HG03139 (cell line): ENCODE data around the gene ERMAP.
"Not testable (repeated sequence)": the region's sequence is repeated elsewhere in the genome, so short reads cannot be mapped to it uniquely, and the experiment has no call there.

Experiments
- ATAC-seq: cut with Tn5 transposase; IDR thresholded peaks from one replicate; pipeline ENCODE4 v1.9.1; 2021; ENCODE audit not compliant: unreplicated experiment

The ERMAP gene

DNA sequence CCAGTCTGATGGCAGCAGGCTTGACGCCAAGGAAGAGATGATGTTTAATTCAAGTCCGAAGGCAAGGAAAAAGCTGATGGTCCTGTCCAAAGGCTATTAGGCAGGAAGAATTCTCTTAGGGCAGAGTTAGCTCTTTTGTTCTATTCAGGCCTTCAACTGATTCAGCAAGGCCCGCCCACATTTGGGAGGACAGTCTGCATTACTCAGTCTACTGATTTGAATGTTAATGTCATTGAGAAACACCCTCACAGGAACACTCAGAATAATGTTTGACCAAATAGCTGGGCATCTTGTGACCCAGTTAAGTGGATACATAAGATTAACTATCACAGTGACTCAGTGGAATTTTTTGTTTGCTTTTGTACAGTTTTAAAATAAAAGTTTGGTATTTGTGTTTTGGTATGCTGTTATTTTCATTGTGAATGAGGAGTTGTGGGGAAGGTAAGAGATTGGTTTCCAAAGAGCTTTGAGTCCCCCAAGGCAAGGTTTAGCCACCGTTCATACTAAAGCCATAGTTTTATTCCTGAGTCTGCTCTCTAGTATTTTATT, 27.7 kb downstream of the ERMAP start:
- ATAC-seq = no peak

DNA sequence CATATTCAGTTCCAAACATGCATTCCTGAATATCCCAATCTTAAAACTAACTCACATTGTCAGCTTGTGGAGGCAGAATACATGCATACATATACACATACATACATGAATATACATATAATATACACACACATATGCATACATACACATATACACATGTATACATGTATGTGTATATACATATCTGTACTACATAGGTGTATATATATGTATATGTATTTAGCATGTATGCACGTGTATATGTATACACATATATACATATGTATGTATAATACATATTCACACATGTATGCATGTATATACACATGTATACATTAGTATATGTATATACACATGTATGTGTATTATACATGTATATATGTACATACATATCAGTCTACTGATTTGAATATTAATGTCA, 28.3 kb downstream of the ERMAP start:
- no peak for ATAC-seq

DNA sequence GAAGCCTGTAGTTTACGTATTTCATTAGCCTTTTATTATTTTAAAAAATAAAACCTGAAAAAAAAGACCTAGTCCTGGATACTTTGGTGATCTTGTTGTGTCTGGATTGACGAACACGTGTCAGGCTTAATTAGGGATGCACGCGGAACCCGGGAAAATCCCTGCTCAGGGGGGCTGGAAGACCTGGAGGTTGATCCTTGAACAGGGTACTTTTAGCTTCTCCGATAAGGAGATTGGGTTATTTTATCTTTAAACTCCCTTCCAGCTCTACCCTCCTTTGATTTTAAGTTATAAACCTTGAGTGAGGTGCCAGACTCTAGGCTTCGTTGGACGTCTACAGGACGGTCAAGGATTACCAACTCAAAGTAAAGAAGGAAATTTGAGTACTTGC, 28.9 kb downstream of the ERMAP start:
- peak; percentile 12 for ATAC-seq

DNA sequence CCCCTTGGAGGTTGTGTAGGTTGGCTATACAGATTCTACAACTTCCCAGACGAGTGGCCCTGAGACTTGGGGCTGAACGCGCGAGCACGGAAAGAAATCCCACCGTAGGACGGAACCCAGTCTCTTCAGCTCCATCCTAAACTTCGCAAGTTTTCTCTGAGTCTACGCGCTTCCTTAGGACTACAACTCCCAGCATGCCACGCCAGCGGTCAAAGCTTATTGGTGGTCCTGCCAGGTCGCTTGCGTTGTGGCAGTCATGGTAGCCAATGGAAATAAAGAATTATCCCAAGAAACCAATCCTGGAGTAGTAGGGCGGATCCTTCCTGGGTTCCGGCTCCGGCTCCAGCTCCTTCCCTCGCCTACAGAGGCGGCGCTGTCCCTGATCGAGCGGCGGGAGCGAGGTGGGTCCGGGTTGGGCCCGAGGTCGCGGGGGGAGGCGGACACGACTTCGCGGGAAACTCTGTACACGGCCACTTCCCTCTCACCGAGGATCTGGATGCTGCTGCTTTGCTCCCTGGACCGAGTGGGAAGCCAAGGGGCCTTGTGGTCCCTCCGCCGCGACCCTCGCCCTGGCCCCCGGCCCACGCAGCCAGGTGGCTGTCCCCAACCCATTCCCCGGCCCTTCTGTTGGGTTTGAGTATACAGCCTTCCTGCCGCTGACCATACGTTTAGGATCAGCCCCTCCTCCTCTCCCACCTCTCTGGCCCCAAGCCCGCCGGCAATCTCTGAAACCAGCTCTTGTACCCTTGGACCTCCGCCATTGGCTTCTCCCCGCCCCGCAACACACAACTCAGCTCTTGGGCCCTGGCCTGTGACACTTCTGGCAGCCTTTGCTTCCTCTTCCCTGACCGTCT, 29.6 kb downstream of the ERMAP start, which contains the start of gene ZNF691:
Gene ZNF691 (plus strand): TSS at position 357 of the 854 bp plus-strand sequence. CDS start 3,046 bp downstream, outside the sequence.
- peak; percentile 84 for ATAC-seq

DNA sequence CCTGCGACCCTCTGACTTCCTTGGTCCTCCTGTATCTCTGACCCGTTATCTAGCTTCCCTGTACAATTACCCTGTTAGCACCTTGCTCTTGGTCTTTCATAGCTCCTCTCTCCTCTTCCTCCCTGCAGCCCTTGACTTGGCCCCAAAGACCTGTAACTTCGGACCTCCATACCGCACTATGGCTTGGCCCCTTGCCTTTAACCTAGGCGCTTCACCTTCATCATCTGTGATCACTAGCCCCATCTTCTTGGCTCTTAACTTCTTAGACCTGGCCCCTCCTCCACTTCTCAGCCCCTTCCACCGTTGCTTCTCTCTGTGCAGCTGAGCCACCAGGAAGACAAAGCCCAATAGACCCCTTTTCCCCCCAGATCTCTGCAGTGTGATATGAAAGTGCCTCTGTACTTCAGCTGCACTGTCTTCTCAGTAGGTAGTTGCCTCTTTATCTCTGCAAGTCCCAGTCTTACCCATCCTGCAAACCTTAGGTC, 30.2 kb downstream of the ERMAP start:
- no peak for ATAC-seq

DNA sequence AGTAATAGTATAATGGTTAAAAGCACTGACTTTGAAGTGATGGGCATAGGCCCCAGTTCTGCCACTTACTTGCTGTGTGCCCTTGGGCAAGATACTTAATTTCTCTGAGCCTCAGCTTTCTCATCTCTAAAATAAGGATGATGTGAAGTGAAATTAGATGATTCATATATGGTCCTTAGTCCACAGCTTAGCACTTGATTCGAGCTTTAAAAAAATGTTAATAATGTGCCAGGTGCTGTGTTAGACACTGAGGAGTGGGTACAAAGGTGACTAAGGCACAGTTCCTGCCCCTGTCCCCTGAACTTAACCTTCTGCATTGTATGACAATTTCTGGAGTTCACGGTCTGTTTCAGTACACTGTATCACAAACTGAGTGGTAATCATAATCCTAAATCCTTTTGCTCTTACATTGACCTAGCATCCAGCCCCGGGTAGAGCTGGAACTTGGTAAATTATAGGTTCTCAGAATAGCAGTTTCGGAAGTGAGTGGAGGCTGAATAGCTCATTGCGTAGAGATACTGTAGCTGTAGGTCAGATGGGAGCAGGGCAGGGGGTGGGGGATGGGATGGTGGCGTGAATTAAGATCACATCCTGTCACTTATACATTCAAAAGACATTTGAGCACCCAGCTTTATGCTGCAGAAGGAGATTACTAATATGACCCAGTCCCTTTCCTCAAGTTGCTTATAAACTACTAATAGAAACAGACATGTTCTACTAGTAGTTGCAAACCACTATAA, 31.0 kb downstream of the ERMAP start:
- ATAC-seq = no peak

DNA sequence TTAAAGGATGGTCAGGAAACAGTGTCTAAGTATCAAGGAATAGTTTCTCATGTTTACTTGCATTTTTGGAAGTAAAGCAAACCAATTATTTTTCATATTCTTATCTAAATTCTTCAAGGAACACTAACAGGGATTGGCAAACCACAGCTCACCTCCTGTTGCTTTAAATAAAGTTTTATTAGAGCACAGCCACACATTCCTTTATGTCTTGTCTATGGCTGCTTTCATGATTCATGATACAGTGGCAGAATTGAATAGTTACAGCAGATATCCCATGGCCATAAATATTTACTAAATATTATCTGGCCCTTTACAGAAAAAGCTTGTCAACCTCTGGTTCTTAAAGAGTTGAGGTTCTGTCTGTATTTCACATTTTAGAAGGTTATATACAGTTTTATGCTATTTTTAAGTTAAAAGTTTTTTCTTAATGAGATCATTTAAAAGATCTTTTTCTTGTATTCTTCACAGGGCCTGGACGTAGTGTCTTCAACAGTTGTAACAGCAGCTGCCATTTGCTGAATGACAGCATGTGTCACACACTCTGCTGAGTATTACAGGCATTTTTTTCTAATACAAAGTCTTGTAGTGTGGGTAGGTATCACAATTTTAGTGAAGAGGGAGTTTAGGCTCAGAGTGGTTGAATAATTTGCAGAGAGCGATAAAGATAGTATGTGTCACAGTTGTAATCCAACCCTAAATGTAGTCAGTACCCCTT, 32.1 kb downstream of the ERMAP start:
- no peak for ATAC-seq

DNA sequence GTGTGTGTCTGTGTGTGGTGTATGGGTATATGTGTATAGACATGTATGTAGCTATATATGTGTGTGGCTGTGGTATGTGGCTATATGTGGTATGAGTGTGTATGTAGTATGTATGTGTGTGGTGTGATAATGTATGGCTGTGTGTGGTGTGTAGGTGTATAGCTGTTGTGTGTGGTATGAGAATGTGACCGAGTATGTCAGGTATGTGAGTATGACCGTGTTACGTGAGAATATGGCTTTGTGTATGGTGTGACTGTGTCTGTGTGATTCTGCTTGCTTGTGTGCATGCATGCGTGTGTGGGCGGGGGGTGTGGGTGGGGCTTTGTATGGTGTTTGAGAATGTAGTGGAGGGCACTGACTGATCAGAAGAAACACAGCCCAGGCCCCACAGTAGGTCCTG, 33.0 kb downstream of the ERMAP start:
- ATAC-seq = no peak

DNA sequence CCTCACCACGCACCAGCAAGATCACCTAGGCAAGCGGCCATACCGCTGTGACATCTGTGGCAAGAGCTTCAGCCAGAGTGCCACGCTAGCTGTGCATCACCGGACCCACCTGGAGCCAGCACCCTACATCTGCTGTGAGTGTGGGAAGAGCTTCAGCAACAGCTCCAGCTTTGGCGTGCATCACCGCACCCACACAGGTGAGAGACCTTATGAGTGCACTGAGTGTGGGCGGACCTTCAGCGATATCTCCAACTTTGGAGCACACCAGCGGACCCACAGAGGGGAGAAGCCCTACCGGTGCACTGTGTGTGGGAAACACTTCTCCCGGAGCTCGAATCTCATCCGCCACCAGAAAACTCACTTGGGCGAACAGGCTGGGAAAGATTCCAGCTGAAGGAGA, 34.5 kb downstream of the ERMAP start:
- no peak for ATAC-seq

DNA sequence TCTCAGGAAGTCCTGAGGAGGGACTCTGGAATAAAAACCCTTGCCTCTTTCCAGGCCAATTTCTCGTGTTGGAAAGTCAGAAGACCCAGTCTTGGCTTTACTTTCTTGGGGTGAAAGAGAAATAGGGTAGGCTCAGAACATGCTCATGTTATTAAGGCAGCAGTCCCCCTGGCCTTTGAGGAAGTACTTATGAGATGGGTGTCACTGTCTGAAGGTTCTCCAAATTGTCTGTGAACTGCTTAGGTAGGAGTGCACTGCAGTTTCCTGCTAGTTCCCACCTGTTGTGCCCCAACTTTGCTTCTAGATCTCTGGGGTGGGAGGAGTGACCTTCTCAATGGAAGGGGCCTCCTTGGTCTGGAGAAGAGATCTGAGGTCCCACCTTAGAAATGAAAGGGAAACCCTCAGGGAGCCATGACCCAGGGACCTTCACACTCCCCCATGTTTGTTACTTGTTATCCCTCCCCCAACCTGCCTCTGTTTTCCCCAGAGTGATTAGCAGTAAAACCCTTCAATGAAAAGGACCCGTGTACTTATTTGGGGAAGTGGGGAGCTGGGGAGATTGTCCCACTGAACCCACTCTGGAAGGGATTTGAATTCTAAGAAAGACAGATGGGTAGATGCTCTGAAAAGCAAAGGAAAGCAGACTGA, 35.2 kb downstream of the ERMAP start:
- no peak for ATAC-seq

DNA sequence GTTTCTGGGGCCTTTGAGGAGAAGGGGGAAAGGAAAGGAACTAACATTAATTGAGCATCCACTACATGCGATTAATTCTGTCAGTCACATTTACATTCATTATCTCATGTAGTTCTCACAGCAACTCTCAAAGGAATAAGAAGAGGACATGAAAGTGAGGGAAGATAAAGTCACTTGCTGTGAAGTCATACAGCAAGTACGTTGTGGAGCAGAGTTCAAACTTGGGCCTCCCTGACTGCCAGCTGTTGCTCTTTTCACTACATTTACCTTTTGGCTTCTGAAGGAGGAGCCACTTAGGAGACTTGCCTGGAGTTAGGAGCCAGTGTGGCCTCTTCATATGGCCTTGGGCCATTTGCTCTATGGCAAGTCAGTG, 35.7 kb downstream of the ERMAP start:
- ATAC-seq = no peak

DNA sequence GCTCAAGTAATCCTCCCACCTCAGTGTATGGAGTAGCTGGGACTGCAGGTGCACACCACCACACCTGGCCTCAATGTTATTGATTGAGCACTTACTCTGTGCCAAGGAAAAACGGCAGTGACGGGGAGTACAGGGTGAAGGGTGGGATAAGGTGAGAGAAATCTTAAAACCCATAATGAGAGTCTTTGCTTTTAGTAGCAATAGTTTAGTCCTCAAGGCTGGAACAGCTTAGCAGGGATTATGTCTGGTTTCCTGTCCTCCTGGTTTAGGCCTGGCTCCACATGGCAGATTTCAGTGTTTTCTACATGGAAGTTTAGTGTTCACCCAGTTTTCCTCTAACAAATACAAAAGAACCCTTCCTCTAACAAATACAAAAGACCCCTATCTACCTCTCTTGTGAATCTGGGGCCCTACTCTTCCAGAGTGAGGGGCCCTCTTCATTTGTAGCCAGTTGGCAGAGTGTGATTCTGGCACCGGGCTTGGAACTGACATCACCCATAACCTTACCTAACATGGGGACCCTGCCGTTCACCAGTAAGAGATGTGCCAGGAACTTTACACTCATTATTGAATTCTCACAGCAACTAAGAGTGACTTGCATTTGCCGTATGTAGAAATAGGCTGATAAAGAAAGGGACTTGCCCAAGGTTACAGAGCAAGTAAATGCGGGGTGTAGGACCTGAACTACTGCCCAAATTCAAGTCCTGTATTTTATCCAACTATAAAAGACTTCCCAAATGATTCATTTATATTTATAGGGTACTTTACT, 36.4 kb downstream of the ERMAP start:
- ATAC-seq = no peak

DNA sequence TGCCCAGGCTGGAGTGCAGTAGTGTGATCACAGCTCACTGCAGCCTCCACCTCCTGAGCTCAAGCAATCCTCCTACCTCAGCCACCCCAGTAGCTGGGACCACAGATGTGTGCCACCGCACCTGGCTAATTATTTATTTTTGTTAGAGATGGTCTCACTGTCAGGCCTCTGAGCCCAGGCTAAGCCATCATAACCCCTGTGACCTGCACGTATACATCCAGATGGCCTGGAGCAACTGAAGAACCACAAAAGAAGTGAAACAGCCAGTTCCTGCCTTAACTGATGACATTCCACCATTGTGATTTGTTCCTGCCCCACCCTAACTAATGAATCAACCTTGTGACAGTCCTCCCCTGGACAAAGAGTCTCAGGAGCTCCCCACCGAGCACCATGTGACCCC, 39.6 kb downstream of the ERMAP start:
- ATAC-seq = not testable (repeated sequence)

DNA sequence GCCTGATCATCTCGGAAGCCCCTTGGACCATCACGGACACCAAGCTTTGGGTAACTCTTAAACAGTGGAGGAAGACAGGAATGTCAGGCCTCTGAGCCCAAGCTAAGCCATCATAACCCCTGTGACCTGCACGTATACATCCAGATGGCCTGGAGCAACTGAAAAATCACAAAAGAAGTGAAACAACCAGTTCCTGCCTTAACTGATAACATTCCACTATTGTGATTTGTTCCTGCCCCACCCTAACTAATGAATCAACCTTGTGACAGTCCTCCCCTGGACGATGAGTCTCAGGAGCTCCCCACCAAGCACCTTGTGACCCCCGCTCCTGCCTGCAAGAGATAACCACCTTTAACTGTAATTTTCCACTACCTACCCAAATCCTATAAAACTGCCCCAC, 42.4 kb downstream of the ERMAP start:
- ATAC-seq = not testable (repeated sequence)

DNA sequence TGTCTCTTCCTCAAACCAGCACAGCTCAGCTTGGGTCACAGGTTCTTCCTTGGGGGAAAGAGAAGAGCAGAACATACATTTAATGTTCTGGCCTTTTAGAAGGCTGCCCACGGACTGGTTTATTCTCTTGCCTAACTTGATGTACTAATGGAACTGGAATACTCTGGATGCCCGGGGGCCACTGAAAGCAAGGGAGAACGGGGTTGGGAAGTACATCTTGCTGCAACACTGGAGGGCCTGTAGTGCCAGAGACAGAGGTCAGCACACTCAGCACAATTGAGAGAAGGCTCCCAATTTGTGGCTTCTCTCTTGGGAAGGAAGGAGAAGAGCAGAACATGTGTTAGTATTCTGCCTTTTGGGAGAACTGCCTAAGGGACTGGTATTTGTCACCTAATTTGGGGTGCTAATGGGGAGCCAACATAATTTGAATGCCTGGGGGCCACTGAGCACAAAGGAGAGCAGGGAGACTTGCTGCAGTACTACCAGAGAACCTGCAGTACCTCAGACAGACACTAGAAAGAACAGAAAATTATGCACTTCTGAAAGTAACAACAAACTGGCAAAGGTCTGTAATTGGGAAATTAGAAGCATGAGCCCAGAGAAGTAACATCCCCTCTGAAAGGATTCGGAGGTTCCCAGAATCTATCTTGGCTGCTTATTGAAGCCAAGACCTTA, 43.6 kb downstream of the ERMAP start:
- no peak for ATAC-seq

DNA sequence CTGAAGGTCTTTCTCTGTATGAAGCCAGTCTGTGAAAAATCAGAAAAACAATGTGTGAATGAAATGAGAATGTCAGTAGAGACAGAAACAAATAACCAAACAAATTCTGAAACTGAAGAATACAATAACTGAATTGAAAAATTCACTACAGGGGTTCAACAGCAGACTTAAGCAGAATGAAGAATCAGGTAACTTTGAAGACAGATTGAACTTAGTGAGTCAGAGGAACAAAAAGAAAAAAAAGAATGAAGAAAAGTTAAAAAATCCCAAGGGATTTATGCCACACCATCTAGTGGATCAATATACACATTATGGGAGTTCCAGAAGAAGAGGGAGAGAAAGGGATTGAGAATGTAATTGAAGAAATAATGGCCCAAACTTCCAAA, 44.1 kb downstream of the ERMAP start:
- ATAC-seq = no peak

DNA sequence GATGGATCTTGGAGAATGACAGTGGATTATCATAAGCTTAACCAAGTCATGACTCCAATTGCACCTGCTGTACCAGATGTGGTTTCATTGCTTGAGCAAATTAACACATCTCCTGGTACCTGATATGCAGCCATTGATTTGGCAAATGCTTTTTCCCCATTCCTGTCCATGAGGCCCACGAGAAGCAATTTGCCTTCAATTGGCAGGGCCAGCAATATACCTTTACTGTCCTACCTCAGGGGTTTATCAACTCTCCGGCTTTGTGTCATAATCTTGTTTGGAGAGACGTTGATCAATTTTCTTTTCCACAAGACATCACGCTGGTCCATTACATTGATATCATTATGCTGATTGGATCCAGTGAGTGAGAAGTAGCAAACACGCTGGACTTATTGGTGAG, 49.6 kb downstream of the ERMAP start:
- no peak for ATAC-seq

DNA sequence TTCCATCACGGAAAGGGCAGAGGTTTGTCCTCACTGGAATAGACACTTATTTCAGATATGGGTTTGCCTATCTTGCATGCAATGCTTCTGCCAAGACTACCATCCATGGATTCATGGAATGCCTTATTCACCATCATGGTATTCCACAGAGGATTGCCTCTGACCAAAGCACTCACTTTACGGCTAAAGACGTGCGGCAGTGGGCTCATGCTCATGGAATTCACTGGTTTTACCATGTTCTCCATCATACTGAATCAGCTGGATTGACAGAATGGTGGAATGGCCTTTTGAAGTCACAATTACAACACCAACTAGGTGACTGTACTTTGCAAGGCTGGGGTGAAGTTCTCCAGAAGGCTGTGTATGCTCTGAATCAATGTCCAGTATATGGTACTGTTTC, 51.5 kb downstream of the ERMAP start:
- not testable (repeated sequence) for ATAC-seq

DNA sequence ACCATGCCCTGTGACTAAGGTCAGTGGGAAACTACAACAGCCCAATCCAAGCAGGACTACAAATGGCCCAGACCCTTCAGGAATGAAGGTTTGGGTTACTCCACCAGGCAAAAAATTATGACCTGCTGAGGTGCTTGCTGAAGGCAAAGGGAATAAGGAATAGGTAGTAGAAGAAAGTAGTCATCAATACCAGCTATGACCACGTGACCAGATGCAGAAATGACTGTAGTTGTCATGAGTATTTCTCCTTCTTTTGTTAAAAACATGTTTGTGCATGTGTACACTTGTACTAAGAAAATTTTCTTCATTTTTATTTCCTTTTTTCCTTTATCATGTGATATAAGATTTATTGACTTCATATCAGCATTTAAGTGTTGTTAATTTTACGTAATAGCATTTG, 52.3 kb downstream of the ERMAP start:
- ATAC-seq = not testable (repeated sequence)
